NCI-H2196 treated with DMSO at 0.1 percent for 48 hours (cell line): ENCODE measurements around the gene TUBB2A.
A peak's percentile ranks its signal among the peaks of the same experiment; 100 is the strongest.
"Not testable (repeated sequence)": the region's sequence is repeated elsewhere in the genome, so short reads cannot be mapped to it uniquely, and the experiment has no call there.

Experiments
- DNase-seq: peaks from one replicate; lab custom pipeline; 2025; ENCODE audit not compliant: unreplicated experiment; lab: John Stamatoyannopoulos, UW

TUBB2A gene

GRCh38 chr6:3181105-3181504, 23.8 kb upstream of the TUBB2A start:
- no peak for DNase-seq

GRCh38 chr6:3179945-3180344, 22.6 kb upstream of the TUBB2A start:
- DNase-seq = not testable (repeated sequence)

GRCh38 chr6:3178666-3179065, 21.3 kb upstream of the TUBB2A start:
- DNase-seq = not testable (repeated sequence)

GRCh38 chr6:3176562-3177355, 19.4 kb upstream of the TUBB2A start:
- peak; percentile 56 for DNase-seq

- DNase-seq = no peak
Measured at GRCh38 chr6:3175715-3176402, 18.5 kb upstream of the TUBB2A start.

GRCh38 chr6:3173636-3174089, 16.3 kb upstream of the TUBB2A start:
- DNase-seq = not testable (repeated sequence)

- not testable (repeated sequence) for DNase-seq
Measured at GRCh38 chr6:3172789-3173188, 15.4 kb upstream of the TUBB2A start.

- DNase-seq = not testable (repeated sequence)
Measured at GRCh38 chr6:3171313-3172175, 14.2 kb upstream of the TUBB2A start.

- not testable (repeated sequence) for DNase-seq
Measured at GRCh38 chr6:3170676-3171075, 13.3 kb upstream of the TUBB2A start.

GRCh38 chr6:3168046-3168445, 10.7 kb upstream of the TUBB2A start:
- not testable (repeated sequence) for DNase-seq

GRCh38 chr6:3166535-3167225, 9.3 kb upstream of the TUBB2A start:
- not testable (repeated sequence) for DNase-seq

- DNase-seq = no peak
Measured at GRCh38 chr6:3165631-3166534, 8.5 kb upstream of the TUBB2A start.

GRCh38 chr6:3164388-3164787, 7.0 kb upstream of the TUBB2A start:
- no peak for DNase-seq

- no peak for DNase-seq
Measured at GRCh38 chr6:3163248-3163594, 5.9 kb upstream of the TUBB2A start.

GRCh38 chr6:3162565-3163247, 5.4 kb upstream of the TUBB2A start:
- DNase-seq = peak; percentile 67

- no peak for DNase-seq
Measured at GRCh38 chr6:3162067-3162497, 4.7 kb upstream of the TUBB2A start.

- peak; percentile 35 for DNase-seq
Measured at GRCh38 chr6:3159805-3160781, 2.7 kb upstream of the TUBB2A start.
